HEK293 (cell line): ENCODE results near the gene ATF2.

Experiments used
- HOXA7 ChIP-seq: sonication (generic); formaldehyde crosslinking; IDR thresholded peaks from 2 replicates; pipeline ENCODE4 v1.8.1; 2022; ENCODE audit warnings: missing genetic modification reagents, borderline replicate concordance
- HOXD13 ChIP-seq: sonication (generic); formaldehyde crosslinking; IDR thresholded peaks from 2 replicates; pipeline ENCODE4 v1.8.0; 2022; ENCODE audit warnings: missing genetic modification reagents, borderline replicate concordance
- MEIS1 ChIP-seq: sonication (generic); formaldehyde crosslinking; IDR thresholded peaks from 2 replicates; pipeline ENCODE4 v1.8.1; 2022; ENCODE audit warnings: missing genetic modification reagents, mild to moderate bottlenecking, borderline replicate concordance
- PATZ1 ChIP-seq: fragments of 450-650 bp; formaldehyde crosslinking; IDR thresholded peaks from 2 replicates; pipeline ENCODE4 v1.5.1; 2016; ENCODE audit warnings: missing biosample characterization, missing genetic modification characterization
- PRDM4 ChIP-seq: fragments of 450-650 bp; formaldehyde crosslinking; IDR thresholded peaks from 2 replicates; pipeline ENCODE4 v1.5.1; 2017; ENCODE audit warnings: missing biosample characterization, missing genetic modification characterization
- TCF7L2 ChIP-seq: IDR thresholded peaks from 2 replicates; pipeline ENCODE4 v1.6.1; 2011; ENCODE audit warnings: low read depth, mild to moderate bottlenecking, inconsistent platforms, low read length, moderate library complexity, borderline replicate concordance
- ZBTB44 ChIP-seq: fragments of 450-650 bp; IDR thresholded peaks from 2 replicates; pipeline ENCODE4 v1.5.1; 2018; ENCODE audit warnings: missing biosample characterization, mild to moderate bottlenecking, missing genetic modification characterization
- ZEB2 ChIP-seq: fragments of 450-650 bp; formaldehyde crosslinking; IDR thresholded peaks from 2 replicates; pipeline ENCODE4 v1.5.1; 2016; ENCODE audit warnings: missing biosample characterization, missing genetic modification characterization
- ZFHX2 ChIP-seq: fragments of 450-650 bp; formaldehyde crosslinking; conservative IDR thresholded peaks from 2 replicates; pipeline ENCODE4 v1.5.1; 2016; ENCODE audit warnings: missing biosample characterization, missing genetic modification characterization
- ZNF112 ChIP-seq: fragments of 450-650 bp; formaldehyde crosslinking; IDR thresholded peaks from 2 replicates; pipeline ENCODE4 v1.5.0; 2017; ENCODE audit warnings: missing biosample characterization, missing genetic modification characterization
- ZNF114 ChIP-seq: fragments of 450-650 bp; formaldehyde crosslinking; IDR thresholded peaks from 2 replicates; pipeline ENCODE4 v1.5.0; 2017; ENCODE audit warnings: missing biosample characterization, missing genetic modification characterization
- ZNF211 ChIP-seq: fragments of 450-650 bp; formaldehyde crosslinking; IDR thresholded peaks from 2 replicates; pipeline ENCODE4 v1.5.1; 2016; ENCODE audit warnings: low read depth, missing biosample characterization, missing genetic modification characterization
- ZNF311 ChIP-seq: fragments of 450-650 bp; formaldehyde crosslinking; IDR thresholded peaks from 2 replicates; pipeline ENCODE4 v1.5.1; 2017; ENCODE audit warnings: missing biosample characterization, missing genetic modification characterization, borderline replicate concordance
- ZNF350 ChIP-seq: fragments of 450-650 bp; formaldehyde crosslinking; IDR thresholded peaks from 2 replicates; pipeline ENCODE4 v1.5.0; 2017; ENCODE audit warnings: missing biosample characterization, mild to moderate bottlenecking, missing genetic modification characterization
- ZNF48 ChIP-seq: fragments of 450-650 bp; formaldehyde crosslinking; IDR thresholded peaks from 2 replicates; pipeline ENCODE4 v1.5.1; 2016; ENCODE audit warnings: missing biosample characterization, missing genetic modification characterization
- ZNF530 ChIP-seq: fragments of 450-650 bp; formaldehyde crosslinking; IDR thresholded peaks from 2 replicates; pipeline ENCODE4 v1.5.1; 2016; ENCODE audit warnings: low read depth, missing biosample characterization, missing genetic modification characterization
- ZNF629 ChIP-seq: fragments of 450-650 bp; formaldehyde crosslinking; IDR thresholded peaks from 2 replicates; pipeline ENCODE4 v1.5.1; 2017; ENCODE audit warnings: missing biosample characterization, missing genetic modification characterization
- ZNF639 ChIP-seq: fragments of 450-650 bp; formaldehyde crosslinking; IDR thresholded peaks from 2 replicates; pipeline ENCODE4 v1.5.1; 2016; ENCODE audit warnings: missing biosample characterization, missing genetic modification characterization
- ZNF664 ChIP-seq: fragments of 450-650 bp; formaldehyde crosslinking; IDR thresholded peaks from 2 replicates; pipeline ENCODE4 v1.5.1; 2016; ENCODE audit warnings: missing biosample characterization, missing genetic modification characterization
- ZNF701 ChIP-seq: fragments of 450-650 bp; formaldehyde crosslinking; IDR thresholded peaks from 2 replicates; pipeline ENCODE4 v1.5.1; 2016; ENCODE audit warnings: missing biosample characterization, missing genetic modification characterization
- ZNF707 ChIP-seq: fragments of 450-650 bp; formaldehyde crosslinking; IDR thresholded peaks from 2 replicates; pipeline ENCODE4 v1.5.1; 2016; ENCODE audit warnings: missing biosample characterization, missing genetic modification characterization
- ZNF747 ChIP-seq: fragments of 450-650 bp; formaldehyde crosslinking; IDR thresholded peaks from 2 replicates; pipeline ENCODE4 v1.5.1; 2016; ENCODE audit warnings: missing biosample characterization, missing genetic modification characterization
- ZNF768 ChIP-seq: fragments of 450-650 bp; formaldehyde crosslinking; IDR thresholded peaks from 2 replicates; pipeline ENCODE4 v1.5.1; 2018; ENCODE audit warnings: missing biosample characterization, mild to moderate bottlenecking, missing genetic modification characterization
- ZNF776 ChIP-seq: fragments of 450-650 bp; formaldehyde crosslinking; IDR thresholded peaks from 2 replicates; pipeline ENCODE4 v1.5.0; 2017; ENCODE audit warnings: missing biosample characterization, missing genetic modification characterization, borderline replicate concordance
- ZSCAN16 ChIP-seq: fragments of 450-650 bp; formaldehyde crosslinking; IDR thresholded peaks from 2 replicates; pipeline ENCODE4 v1.5.1; 2016; ENCODE audit warnings: missing biosample characterization, missing genetic modification characterization
- ZXDB ChIP-seq: fragments of 450-650 bp; formaldehyde crosslinking; IDR thresholded peaks from 2 replicates; pipeline ENCODE4 v1.5.1; 2016; ENCODE audit warnings: missing biosample characterization, missing genetic modification characterization
- TF ChIP-seq, protein P1 (sequence below): fragments of 450-650 bp; formaldehyde crosslinking; IDR thresholded peaks from 2 replicates; pipeline ENCODE4 v1.5.1; 2016; ENCODE audit warnings: missing biosample characterization, missing genetic modification characterization, borderline replicate concordance
- TF ChIP-seq, protein P2 (sequence below): fragments of 450-650 bp; formaldehyde crosslinking; optimal IDR thresholded peaks from 2 replicates; pipeline ENCODE3; 2016; ENCODE audit warnings: missing biosample characterization, mild to moderate bottlenecking, missing genetic modification characterization
- TF ChIP-seq, protein P3 (sequence below): fragments of 450-650 bp; formaldehyde crosslinking; IDR thresholded peaks from 2 replicates; pipeline ENCODE4 v1.5.1; 2016; ENCODE audit warnings: missing biosample characterization, missing genetic modification characterization

ATF2 gene

GRCh38 chr2:175080479-175080878, 87.5 kb downstream of the ATF2 start (continued):
- TF ChIP-seq PRDM4 (tag by site-specific recombination) (peak; percentile 93), HOXA7 (CRISPR knock-in tag) (no peak), MEIS1 (CRISPR knock-in tag) (no peak), ZNF350 (tag by site-specific recombination) (no peak), ZNF629 (tag by site-specific recombination) (peak; percentile 70), ZNF48 (tag by site-specific recombination) (no peak), ZXDB (peak; percentile 11; the same call in 1 of the 2 replicates), ZNF112 (tag by site-specific recombination) (no peak), ZBTB44 (peak; percentile 71), ZSCAN16 (tag by site-specific recombination) (no peak), ZNF664 (tag by site-specific recombination) (peak; percentile 82), ZNF707 (no peak), ZNF701 (tag by site-specific recombination) (no peak), TCF7L2 (no peak), ZNF768 (no peak), ZNF311 (tag by site-specific recombination) (no peak), ZNF639 (no peak), ZNF747 (tag by site-specific recombination) (no peak), PATZ1 (tag by site-specific recombination) (no peak), ZEB2 (tag by site-specific recombination) (peak; percentile 35; the same call in 1 of the 2 replicates), ZNF776 (tag by site-specific recombination) (no peak), ZNF530 (tag by site-specific recombination) (no peak), ZFHX2 (tag by site-specific recombination) (no peak), ZNF114 (tag by site-specific recombination) (no peak), ZNF211 (tag by site-specific recombination) (no peak), HOXD13 (no peak)
- TF ChIP-seq, protein P1, sequence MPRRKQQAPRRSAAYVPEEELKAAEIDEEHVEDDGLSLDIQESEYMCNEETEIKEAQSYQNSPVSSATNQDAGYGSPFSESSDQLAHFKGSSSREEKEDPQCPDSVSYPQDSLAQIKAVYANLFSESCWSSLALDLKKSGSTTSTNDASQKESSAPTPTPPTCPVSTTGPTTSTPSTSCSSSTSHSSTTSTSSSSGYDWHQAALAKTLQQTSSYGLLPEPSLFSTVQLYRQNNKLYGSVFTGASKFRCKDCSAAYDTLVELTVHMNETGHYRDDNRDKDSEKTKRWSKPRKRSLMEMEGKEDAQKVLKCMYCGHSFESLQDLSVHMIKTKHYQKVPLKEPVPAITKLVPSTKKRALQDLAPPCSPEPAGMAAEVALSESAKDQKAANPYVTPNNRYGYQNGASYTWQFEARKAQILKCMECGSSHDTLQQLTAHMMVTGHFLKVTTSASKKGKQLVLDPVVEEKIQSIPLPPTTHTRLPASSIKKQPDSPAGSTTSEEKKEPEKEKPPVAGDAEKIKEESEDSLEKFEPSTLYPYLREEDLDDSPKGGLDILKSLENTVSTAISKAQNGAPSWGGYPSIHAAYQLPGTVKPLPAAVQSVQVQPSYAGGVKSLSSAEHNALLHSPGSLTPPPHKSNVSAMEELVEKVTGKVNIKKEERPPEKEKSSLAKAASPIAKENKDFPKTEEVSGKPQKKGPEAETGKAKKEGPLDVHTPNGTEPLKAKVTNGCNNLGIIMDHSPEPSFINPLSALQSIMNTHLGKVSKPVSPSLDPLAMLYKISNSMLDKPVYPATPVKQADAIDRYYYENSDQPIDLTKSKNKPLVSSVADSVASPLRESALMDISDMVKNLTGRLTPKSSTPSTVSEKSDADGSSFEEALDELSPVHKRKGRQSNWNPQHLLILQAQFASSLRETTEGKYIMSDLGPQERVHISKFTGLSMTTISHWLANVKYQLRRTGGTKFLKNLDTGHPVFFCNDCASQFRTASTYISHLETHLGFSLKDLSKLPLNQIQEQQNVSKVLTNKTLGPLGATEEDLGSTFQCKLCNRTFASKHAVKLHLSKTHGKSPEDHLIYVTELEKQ (tag by site-specific recombination) = 0 out of 2 replicates have a peak, but pooled peaks have one; percentile 31
- TF ChIP-seq, protein P2, sequence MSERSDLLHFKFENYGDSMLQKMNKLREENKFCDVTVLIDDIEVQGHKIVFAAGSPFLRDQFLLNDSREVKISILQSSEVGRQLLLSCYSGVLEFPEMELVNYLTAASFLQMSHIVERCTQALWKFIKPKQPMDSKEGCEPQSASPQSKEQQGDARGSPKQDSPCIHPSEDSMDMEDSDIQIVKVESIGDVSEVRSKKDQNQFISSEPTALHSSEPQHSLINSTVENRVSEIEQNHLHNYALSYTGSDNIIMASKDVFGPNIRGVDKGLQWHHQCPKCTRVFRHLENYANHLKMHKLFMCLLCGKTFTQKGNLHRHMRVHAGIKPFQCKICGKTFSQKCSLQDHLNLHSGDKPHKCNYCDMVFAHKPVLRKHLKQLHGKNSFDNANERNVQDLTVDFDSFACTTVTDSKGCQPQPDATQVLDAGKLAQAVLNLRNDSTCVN (tag by site-specific recombination) = no peak
- TF ChIP-seq, protein P3, sequence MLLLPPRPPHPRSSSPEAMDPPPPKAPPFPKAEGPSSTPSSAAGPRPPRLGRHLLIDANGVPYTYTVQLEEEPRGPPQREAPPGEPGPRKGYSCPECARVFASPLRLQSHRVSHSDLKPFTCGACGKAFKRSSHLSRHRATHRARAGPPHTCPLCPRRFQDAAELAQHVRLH (tag by site-specific recombination) = no peak
